ENCODE data around the gene STX1B.

The STX1B gene

GRCh38 chr16:30996324-30996984 lies 14.0 kb downstream of the STX1B start:
- DNase-seq (ENCODE audit: low spot score), result peak; percentile 50

- DNase-seq (ENCODE audit: low spot score), result no peak
These were observed 14.5 kb downstream of the STX1B start for GRCh38 chr16:30995927-30996323.

- no peak for DNase-seq (ENCODE audit: low spot score)
These were observed 17.3 kb downstream of the STX1B start for GRCh38 chr16:30992931-30993816.

GRCh38 chr16:30992276-30992780 lies 18.1 kb downstream of the STX1B start:
- DNase-seq (ENCODE audit: low spot score), result no peak

- no peak for DNase-seq (ENCODE audit: low spot score)
These were observed 19.4 kb downstream of the STX1B start for GRCh38 chr16:30991052-30991451.

- no peak for DNase-seq (ENCODE audit: low spot score)
These were observed 20.3 kb downstream of the STX1B start for GRCh38 chr16:30990105-30990504.

- no peak for DNase-seq (ENCODE audit: low spot score)
These were observed 20.9 kb downstream of the STX1B start for GRCh38 chr16:30989469-30990047.

GRCh38 chr16:30987581-30988190 lies 22.8 kb downstream of the STX1B start:
- DNase-seq (ENCODE audit: low spot score), result no peak

- DNase-seq (ENCODE audit: low spot score), result no peak
These were observed 24.1 kb downstream of the STX1B start for GRCh38 chr16:30986129-30986991.

- peak; percentile 83 for DNase-seq (ENCODE audit: low spot score)
These were observed 24.9 kb downstream of the STX1B start for GRCh38 chr16:30985401-30986128.

GRCh38 chr16:30984669-30985400 lies 25.6 kb downstream of the STX1B start, which contains the start of gene HSD3B7:
HSD3B7 (plus strand) TSS chr16:30985207; CDS start chr16:30985659, 452 bp downstream.
- peak; percentile 75 for DNase-seq (ENCODE audit: low spot score)

GRCh38 chr16:30983898-30984610 lies 26.4 kb downstream of the STX1B start:
- no peak for DNase-seq (ENCODE audit: low spot score)

GRCh38 chr16:30983289-30983889 lies 27.0 kb downstream of the STX1B start:
- no peak for DNase-seq (ENCODE audit: low spot score)

- no peak for DNase-seq (ENCODE audit: low spot score)
These were observed 27.7 kb downstream of the STX1B start for GRCh38 chr16:30982548-30983288.

- DNase-seq (ENCODE audit: low spot score), result no peak
These were observed 29.5 kb downstream of the STX1B start for GRCh38 chr16:30980959-30981358.

- no peak for DNase-seq (ENCODE audit: low spot score)
These were observed 30.0 kb downstream of the STX1B start for GRCh38 chr16:30980434-30980833.

GRCh38 chr16:30980023-30980371 lies 30.4 kb downstream of the STX1B start:
- DNase-seq (ENCODE audit: low spot score), result no peak

Measured in SW480 (cell line).